HG03432 (cell line): ENCODE results near the gene SYNE1.

ENCODE experiments used
- ATAC-seq: cut with Tn5 transposase; IDR thresholded peaks from one replicate; pipeline ENCODE4 v1.9.1; 2021; ENCODE audit warnings: mild to moderate bottlenecking, moderate library complexity; ENCODE audit not compliant: unreplicated experiment

Gene SYNE1

DNA sequence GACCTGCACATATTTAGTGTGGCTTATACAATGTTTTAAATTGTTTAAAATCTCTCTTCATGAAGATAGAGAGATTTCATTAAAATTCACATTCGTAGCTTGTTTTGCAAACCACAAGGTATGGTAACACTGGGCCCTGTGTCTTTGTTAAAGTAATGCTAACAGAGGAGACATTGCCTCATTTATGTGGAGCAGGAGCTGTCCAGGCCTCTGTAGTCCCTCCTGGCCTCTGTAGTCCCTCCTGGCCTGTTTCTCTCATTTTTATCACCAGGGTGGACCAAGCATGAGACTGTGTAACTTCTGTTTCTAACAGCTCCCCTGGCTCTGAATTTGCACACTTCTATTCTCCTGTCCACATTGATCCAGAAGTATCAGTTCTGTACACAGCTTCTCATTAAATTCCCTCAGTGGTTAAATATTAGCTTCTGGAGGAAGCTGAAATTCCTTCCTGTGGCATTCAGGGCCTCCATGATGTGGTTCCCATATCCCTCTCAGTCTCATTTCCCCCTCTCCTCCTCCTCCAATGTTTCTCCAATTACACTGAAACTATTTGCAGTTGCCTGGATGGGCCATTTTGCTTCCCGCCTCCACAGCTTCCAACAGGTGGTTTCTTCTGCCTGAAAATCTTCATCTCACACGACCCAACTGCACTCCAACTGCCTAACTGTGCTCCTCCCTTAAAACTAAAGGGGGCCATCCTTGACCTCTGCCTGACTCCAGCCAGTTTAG, 340.4 kb downstream of the SYNE1 start:
- ATAC-seq, result no peak

DNA sequence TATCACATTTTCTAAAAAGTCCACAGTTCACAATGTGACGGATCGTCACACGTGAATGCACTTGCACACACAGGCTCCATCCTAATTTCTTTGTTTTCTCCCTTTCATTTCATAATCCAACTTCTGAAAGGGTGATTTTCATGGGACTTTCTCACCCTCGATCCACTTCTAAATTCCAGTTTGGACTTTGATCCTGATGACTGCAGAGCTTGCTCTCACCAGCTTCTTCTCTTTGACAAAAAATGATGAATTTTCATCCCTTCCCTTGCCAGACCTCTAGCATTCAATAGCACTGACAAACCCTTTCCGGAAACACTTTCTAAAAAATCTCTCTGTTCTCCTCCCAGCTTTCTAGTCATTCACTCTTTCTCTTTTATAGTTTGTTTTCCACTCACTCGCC, 341.2 kb downstream of the SYNE1 start:
- no peak for ATAC-seq

- no peak for ATAC-seq
These were observed 341.8 kb downstream of the SYNE1 start for GRCh38 chr6:152295346-152295745.

- no peak for ATAC-seq
These were observed 343.8 kb downstream of the SYNE1 start for GRCh38 chr6:152293404-152293803.

GRCh38 chr6:152292555-152292954, 344.6 kb downstream of the SYNE1 start:
- ATAC-seq, result no peak

- no peak for ATAC-seq
These were observed 346.5 kb downstream of the SYNE1 start for GRCh38 chr6:152290693-152291092.

- ATAC-seq, result no peak
These were observed 359.3 kb downstream of the SYNE1 start for GRCh38 chr6:152277826-152278329.

GRCh38 chr6:152273638-152274037, 363.5 kb downstream of the SYNE1 start:
- ATAC-seq, result no peak

GRCh38 chr6:152273002-152273401, 364.2 kb downstream of the SYNE1 start:
- ATAC-seq, result no peak

GRCh38 chr6:152272486-152272885, 364.7 kb downstream of the SYNE1 start:
- no peak for ATAC-seq

DNA sequence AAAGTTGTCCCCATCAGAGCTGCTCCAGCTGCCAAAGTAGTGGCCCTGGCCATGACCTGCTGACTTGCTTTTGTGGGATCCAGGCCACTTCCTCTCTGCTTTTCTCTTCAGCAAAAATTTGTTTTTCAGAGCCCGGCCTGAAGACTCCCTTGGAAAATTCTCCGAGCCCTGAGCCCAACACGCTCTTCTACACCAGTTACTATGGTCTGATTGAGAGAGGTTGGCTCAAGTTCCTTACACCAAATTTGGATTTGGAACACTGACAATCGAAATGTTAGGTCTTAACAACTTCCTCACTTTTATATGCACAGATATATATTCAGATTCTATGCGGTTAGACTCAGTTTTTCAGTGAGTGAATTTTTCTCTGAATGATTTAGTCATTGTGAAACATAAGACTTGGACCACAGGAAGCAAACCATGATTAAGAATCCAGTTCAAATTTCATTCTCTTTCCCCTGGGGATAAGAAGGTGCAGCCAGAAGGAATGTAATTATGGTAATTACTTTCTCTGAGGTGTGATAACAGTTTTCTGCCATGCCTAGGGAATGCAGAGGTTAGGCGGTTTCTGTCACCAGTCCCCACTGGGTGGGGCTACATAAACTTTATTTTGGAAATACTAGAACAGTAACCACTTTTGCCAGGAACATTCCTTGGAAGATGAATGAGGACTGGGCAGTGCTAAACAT, 365.2 kb downstream of the SYNE1 start:
- ATAC-seq, result peak; percentile 72

DNA sequence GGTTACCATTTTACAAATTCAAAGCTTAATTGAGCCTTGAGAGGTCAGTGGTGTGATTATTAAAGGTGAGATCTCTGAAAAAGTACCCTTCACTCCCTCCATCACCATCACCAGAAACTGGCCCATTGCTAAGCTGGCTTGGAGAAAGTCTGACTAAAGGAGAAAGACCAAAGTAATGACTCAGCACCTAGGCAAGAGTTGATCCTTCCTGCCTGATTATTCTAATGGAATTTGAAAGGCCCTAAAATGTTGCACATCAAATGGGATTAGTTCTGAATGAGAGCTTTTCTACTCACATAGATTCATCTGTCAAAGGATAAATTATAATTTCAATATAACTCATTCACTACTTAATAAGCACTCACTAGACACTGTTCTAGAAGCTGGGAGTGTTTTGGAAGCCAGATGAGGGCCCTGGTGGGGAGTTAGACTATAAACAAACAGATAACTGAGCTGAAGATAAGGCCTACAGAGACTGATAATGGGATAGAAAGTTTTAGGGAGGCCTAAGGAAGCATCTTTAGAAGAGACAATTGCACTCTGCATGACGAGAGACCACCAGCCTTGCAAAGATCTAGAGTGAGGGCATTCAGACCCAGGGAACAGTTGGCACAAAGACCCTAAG, 366.7 kb downstream of the SYNE1 start:
- ATAC-seq, result no peak

- no peak for ATAC-seq
These were observed 368.2 kb downstream of the SYNE1 start for GRCh38 chr6:152268846-152269442.

- no peak for ATAC-seq
These were observed 369.0 kb downstream of the SYNE1 start for GRCh38 chr6:152267967-152268845.

DNA sequence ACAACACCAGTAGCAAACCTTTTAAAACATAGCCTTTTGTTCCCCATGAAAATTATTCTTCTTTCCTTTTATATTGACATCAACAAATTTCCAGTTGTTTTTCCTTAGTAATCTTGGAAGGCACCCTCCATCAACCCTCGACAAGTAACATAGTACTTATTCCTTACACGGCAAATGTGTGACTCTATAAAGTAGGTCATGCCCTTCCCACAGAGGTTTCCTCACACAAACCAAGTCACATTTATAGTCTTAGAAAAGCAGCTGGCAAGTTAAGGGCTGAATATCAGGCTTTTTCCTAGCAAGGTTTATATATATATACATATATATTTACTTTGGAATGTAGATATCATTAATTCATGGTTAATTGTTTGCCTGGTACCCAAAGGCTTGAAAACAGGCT, 371.5 kb downstream of the SYNE1 start:
- no peak for ATAC-seq

DNA sequence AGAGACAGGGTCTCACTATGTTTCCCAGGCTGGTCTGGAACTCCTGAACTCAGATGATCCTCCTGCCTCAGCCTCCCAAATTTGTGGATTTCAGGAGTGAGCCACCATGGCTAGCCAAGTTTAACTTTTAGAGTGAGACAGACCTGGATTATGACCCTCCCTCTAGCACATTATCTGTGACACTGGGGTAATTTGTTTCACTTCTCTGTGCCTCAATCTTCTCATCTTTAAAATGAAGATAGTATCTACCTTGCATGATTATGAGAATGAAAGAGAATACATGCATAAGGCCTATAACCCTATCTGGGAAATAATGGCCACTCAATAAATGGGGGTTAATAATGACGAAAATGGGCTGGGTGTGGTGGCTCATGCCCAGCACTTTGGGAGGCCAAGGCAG, 373.6 kb downstream of the SYNE1 start:
- no peak for ATAC-seq

DNA sequence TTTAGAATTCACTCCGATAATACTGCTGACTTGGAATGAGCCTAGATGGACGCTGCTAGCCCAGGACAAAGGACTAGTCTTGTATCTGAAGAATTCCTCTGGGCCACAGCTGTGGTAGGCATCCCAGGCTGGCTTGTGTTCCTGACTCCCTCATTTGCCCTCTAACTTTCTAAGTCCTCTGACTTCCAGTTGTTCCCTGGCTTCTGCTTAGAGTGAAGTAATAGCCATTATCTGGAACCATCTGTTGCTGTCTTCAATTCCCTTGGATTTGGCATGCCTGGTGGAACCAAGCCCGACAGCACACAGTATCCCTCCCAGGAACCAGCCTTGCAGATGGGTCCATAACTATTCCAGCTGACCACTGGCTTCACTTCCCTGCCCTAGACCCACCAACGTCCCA, 376.0 kb downstream of the SYNE1 start:
- ATAC-seq, result no peak

- no peak for ATAC-seq
These were observed 377.9 kb downstream of the SYNE1 start for GRCh38 chr6:152259234-152259633.

DNA sequence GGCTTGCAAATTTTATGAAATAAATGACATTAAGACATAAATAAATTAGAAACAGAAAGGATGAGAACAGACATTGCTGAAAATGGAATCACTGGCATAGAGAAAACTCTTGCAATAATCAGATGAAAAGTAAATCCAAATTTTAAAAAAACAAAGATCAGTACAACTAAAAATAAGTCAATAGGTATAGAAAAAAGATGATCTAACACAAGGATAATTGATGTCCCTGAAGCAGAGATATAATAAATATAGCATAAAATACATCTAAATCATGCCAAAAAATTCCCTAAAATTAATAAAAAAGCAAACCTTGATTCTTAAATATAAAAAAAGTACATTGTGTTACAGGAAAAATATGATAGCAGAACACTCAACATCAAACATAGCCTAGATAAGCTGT, 379.6 kb downstream of the SYNE1 start:
- ATAC-seq, result no peak

- ATAC-seq, result no peak
These were observed 387.0 kb downstream of the SYNE1 start for GRCh38 chr6:152250127-152250526.

- no peak for ATAC-seq
These were observed 388.2 kb downstream of the SYNE1 start for GRCh38 chr6:152248980-152249379.
